ENCODE data around the gene HIVEP3. TPM values are rescaled to one million over a fixed set of nuclear protein-coding genes. Genes with fewer than 3 reads are reported as not detected.
A peak's percentile ranks its signal among the peaks of the same experiment; 100 is the strongest.

HIVEP3 gene
- total RNA-seq, 2 donors from 2014 or later, result 2.3 to 12.8 TPM

DNA sequence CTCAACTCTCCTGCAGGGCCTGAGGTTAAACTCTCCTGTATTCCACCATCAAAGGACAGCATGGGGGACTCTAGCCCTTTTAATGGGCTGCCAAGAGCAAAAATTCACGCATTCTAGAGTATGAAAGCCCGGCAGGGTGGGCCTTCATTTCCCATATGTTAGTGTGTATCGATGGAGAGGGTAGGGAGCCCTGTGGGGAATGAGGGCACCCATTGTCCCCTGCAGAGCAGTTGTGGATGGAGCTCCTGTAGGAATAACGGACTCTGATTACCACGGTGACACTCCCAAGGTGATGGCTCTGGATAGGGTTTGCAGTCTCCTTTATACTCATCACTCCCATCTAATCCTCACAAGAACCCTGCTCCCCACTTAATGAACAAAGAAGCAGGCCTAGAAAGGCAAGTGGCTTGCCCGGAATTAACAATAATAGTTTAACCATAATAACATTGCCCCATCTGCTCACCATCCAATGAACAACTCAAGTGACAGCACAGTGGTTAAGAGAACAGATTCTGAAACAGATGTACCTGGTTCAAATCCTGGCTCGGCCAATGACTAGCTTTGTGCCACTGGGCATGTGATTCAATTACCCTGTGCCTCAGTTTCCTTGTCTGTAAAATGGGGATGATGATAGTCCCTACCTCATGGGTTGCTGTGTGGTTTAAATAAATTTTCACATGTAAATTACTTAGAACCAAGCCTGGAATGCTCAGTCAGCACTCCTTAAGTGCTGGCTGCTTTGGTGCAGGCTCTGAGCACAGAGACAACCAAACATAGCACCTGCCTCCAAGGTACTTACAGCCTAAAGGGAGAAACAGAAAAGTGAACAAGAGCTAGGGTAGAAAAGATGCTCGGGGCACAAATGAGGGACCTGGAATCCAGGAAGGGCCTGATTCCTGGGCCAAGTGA lies 29.0 kb downstream of the HIVEP3 start:
- Histone ChIP-seq H3K4me1 (ENCODE audit: control insufficient read depth in 1 of 2, low read depth in 2 of 2) (peaks cover 6 to 28% of the 10 kb centered on the region in 2 donors), H3K27me3 (replicated peaks; ENCODE audit: insufficient read depth) (no peaks in the 10 kb centered on the region), H3K27ac (peak overlapping the region in 1 of 2 donors; percentile 46), H3K9me3 (no peaks in the 10 kb centered on the region), H3K36me3 (no peaks in the 10 kb centered on the region), H3K4me3 (no peak overlapping the region)
- TF ChIP-seq, protein P1, sequence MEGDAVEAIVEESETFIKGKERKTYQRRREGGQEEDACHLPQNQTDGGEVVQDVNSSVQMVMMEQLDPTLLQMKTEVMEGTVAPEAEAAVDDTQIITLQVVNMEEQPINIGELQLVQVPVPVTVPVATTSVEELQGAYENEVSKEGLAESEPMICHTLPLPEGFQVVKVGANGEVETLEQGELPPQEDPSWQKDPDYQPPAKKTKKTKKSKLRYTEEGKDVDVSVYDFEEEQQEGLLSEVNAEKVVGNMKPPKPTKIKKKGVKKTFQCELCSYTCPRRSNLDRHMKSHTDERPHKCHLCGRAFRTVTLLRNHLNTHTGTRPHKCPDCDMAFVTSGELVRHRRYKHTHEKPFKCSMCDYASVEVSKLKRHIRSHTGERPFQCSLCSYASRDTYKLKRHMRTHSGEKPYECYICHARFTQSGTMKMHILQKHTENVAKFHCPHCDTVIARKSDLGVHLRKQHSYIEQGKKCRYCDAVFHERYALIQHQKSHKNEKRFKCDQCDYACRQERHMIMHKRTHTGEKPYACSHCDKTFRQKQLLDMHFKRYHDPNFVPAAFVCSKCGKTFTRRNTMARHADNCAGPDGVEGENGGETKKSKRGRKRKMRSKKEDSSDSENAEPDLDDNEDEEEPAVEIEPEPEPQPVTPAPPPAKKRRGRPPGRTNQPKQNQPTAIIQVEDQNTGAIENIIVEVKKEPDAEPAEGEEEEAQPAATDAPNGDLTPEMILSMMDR (IDR thresholded peaks at IDR 0.05), result no peak
- ATAC-seq (ENCODE audit: insufficient number of reproducible peaks, low FRiP score, low read depth), result no peak
- DNase-seq (ENCODE audit: low spot score), result no peak

DNA sequence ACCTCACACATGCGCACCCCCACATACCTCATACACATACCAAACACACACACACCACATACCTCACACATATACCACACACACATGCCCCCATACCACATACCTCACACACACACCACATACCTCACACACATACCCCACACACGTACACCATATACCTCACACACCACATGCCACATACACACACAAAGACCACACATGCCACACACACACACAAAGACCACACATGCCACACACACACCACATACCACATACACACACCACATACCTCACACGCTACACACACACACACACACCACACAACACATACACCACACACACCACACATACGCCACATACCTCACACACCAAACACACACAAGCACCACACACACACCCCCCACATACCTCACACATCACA lies 30.0 kb downstream of the HIVEP3 start:
- no peak for ATAC-seq (ENCODE audit: insufficient number of reproducible peaks, low FRiP score, low read depth)
- no peaks in the 10 kb centered on the region for H3K36me3 ChIP-seq

DNA sequence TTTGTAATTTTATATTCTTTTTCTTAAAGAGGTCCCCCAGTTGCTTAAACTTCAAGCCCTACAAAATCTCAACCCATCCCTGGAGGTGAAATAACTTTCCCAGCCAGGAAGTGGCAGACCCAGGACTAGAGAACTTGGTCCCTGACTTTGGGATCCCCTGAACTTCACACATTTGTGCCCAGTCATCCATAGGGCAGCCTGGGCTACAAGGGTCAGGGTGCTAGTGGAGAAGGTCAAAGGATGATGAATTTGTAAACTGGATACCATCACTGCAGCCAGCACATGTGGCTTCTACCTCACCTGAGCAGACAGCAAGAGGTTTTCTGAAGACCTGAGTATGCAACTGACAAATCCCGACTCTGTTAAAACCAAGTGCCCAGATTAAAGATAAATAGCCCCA lies 31.4 kb downstream of the HIVEP3 start:
- ATAC-seq (ENCODE audit: insufficient number of reproducible peaks, low FRiP score, low read depth) (no peak), DNase-seq (ENCODE audit: low spot score) (no peak)
- Histone ChIP-seq H3K4me1 (ENCODE audit: control insufficient read depth in 1 of 2, low read depth in 2 of 2) (peaks cover 4 to 36% of the 10 kb centered on the region in 2 donors), H3K27ac (no peak overlapping the region), H3K4me3 (no peak overlapping the region), H3K36me3 (no peaks in the 10 kb centered on the region), H3K9me3 (no peaks in the 10 kb centered on the region), H3K27me3 (replicated peaks; ENCODE audit: insufficient read depth) (no peaks in the 10 kb centered on the region)
- TF ChIP-seq, protein P1 (IDR thresholded peaks at IDR 0.05), result no peak

More for the DNA sequence above, 30.0 kb downstream of the HIVEP3 start:
- Histone ChIP-seq H3K4me1 (ENCODE audit: control insufficient read depth in 1 of 2, low read depth in 2 of 2) (peaks cover 0 to 23% of the 10 kb centered on the region in 2 donors), H3K27ac (no peak overlapping the region), H3K27me3 (replicated peaks; ENCODE audit: insufficient read depth) (no peaks in the 10 kb centered on the region), H3K4me3 (no peak overlapping the region), H3K9me3 (no peaks in the 10 kb centered on the region)
- TF ChIP-seq, protein P1 (IDR thresholded peaks at IDR 0.05), result no peak
- no peak for DNase-seq (ENCODE audit: low spot score)

DNA sequence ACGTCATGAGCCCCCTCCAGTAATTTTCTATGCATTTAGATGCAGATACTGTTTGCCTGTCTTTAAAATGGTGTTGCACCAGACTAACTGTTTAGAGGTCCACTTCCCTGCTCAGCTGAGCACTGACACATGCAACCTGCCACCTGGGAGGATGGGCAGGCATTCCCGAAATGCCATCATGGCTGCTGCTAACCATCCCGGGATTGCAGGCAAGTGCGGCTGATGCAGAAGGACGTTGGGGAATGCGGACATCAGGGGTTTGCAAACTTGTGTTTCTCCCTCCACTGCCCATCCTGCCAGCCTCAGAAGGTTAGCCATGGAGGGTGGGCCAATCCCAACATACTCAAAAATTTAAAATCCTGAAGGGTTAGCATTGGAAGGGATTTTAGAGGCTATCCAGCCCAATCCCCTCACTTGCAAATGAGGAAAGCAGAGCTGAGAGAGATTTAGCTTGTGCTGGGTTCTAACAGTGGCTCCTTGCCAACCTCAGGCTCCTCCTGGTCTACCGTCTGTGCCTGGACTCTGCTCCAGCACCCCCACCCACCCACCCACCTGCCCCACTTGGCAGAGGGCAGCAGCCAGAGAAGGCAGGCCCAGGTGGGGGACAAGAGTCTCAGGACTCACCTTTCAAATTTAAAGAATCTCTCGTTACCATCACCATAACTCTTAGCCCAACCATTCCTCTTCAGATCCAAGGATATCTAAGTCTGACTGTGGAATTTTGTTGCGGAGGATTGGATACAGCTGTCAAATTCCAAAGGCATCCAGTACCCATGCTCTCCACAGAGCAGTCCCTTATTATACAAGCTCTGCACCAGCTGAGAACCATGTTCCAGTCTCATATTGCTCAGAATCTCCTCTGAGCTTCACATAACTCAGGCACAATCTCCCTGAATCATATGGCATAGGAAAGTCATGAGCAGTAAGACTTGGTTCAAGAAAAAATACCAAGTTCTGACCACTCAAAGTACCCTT lies 34.2 kb downstream of the HIVEP3 start:
- no peak overlapping the region for H3K4me3 ChIP-seq
- no peaks in the 10 kb centered on the region for H3K9me3 ChIP-seq
- H3K27ac ChIP-seq, result no peak overlapping the region
- TF ChIP-seq, protein P1 (IDR thresholded peaks at IDR 0.05), result no peak
- no peaks in the 10 kb centered on the region for H3K36me3 ChIP-seq
- H3K27me3 ChIP-seq (replicated peaks; ENCODE audit: insufficient read depth), result no peaks in the 10 kb centered on the region
- DNase-seq (ENCODE audit: low spot score) (no peak), ATAC-seq (ENCODE audit: insufficient number of reproducible peaks, low FRiP score, low read depth) (no peak)
- H3K4me1 ChIP-seq (ENCODE audit: control insufficient read depth in 1 of 2, low read depth in 2 of 2), result peaks cover 10 to 34% of the 10 kb centered on the region in 2 donors

DNA sequence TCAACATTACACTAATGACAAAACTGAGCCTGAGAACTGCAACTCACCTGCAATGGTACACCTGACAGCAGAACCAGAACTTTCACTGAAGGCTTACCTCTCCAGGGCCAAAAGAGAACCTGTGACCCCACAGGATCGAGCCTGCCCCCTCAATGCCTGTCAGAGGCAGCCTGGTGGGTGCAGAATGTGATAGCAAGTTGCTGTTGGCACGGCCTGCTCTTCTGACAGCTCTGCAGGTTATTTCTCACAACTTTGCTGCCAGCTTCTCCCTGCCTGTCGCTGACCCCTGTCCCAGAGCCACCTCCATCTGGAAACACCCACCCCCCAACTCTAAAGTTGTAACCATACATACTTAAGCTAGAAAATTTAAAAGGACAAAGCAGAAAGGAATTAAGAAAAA lies 35.2 kb downstream of the HIVEP3 start:
- no peaks in the 10 kb centered on the region for H3K36me3 ChIP-seq
- H3K27ac ChIP-seq, result no peak overlapping the region
- no peak overlapping the region for H3K4me3 ChIP-seq
- peaks cover 10 to 34% of the 10 kb centered on the region in 2 donors for H3K4me1 ChIP-seq (ENCODE audit: control insufficient read depth in 1 of 2, low read depth in 2 of 2)
- H3K27me3 ChIP-seq (replicated peaks; ENCODE audit: insufficient read depth), result no peaks in the 10 kb centered on the region
- DNase-seq (ENCODE audit: low spot score) (no peak), ATAC-seq (ENCODE audit: insufficient number of reproducible peaks, low FRiP score, low read depth) (no peak)
- H3K9me3 ChIP-seq, result no peaks in the 10 kb centered on the region
- TF ChIP-seq, protein P1 (IDR thresholded peaks at IDR 0.05), result no peak
